ENCODE measurements around the gene CORO6. TPM values are rescaled to one million over a fixed set of nuclear protein-coding genes. Genes with fewer than 3 reads are reported as not detected.

Gene CORO6
- total and polyA plus RNA-seq, 10 of the 15 experiments (the other 5 are each of a cell fraction or from before 2014, with no cell fraction given): 0.26 to 5.0 (median 1.7) TPM; not detected in 1

DNA sequence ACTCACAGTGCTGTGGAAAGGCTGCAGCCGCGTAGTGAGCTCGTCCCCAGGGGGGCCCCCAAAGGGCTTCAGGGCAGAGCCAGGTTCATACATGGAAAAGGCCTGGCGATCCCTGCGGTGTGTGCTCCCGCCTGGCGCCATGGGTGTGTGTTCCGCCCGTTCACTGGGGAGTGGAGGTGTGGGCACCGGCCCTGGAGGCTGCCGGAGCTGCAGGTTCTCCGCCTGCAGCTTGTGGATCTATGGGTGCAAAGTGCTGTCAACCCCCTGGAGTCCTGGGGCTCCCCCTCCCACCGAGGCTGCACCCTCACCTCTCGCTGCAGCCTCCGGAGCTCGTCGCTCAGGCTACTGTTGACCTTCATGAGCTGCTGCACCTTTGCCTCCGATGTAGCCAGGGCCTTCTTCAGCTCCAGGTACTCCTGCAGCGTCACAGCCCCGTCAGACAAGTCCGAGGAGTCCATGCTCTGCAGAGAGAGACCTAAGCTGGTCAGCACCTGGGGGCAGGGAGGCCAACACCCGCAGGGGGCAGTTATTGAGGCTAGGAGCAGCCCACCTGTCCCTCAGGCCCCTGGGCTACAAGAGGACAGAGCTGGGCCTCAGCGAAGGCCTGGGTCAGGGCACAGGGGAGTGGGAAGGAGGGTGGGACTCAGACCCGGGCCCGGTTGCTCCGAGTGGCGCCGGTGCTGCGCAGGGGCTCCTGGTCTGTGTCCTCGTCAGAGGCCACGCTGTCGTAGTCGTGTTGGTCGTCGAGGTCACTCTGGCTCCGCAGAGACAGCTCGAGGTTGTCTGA lies 46.3 kb downstream of the CORO6 start:
- FAIRE-seq: no peak
- Histone ChIP-seq H3K9me3 (replicated peaks; ENCODE audit: control insufficient read depth, insufficient read depth, low read length) (no peaks in the 10 kb centered on the region), H3K4me3 (no peak overlapping the region), H3K4me2 (ENCODE audit: control insufficient read depth, insufficient read depth) (no peak overlapping the region), H3K79me2 (ENCODE audit: control insufficient read depth, insufficient read depth, low read length) (no peaks in the 10 kb centered on the region), H4K20me1 (ENCODE audit: control insufficient read depth, insufficient read depth) (no peaks in the 10 kb centered on the region), H3K9ac (ENCODE audit: control insufficient read depth, insufficient read depth, low read length) (no peak overlapping the region), H2AFZ (ENCODE audit: control insufficient read depth, low read depth, low read length) (no peak overlapping the region), H3K27me3 (replicated peaks in 1 of 2; ENCODE audit: control insufficient read depth in 2 of 2, insufficient read depth in 2 of 2, low read length in 1 of 2) (no peaks in the 10 kb centered on the region), H3K4me1 (ENCODE audit: control insufficient read depth, insufficient read depth, low read length) (0 out of 2 replicates have a peak, but pooled peaks cover 8% of the 10 kb centered on the region), H3K27ac (ENCODE audit: control insufficient read depth, insufficient read depth) (no peak overlapping the region), H3K36me3 (ENCODE audit: control insufficient read depth in 2 of 2, insufficient read depth in 2 of 2, low read length in 1 of 2) (peaks cover 8 to 19% of the 10 kb centered on the region in 2 experiments; a peak in 3 of 4 replicates)
- intact Hi-C loops (cut with micrococcal nuclease; ENCODE audit: unreplicated experiment): no loop called here
- ChIA-PET CTCF (interaction anchor here (0.8 to 2.4 kb wide), 3 partner anchors 9 to 16 kb away, joined by 3 to 15 read pairs (median 3); partner anchors contain the start of gene ANKRD13B), POLR2A (interaction anchor here (0.7 kb wide), 1 partner anchor 8 kb away, joined by 3 read pairs; no protein-coding TSS in a partner anchor), RAD21 (ENCODE audit: unreplicated experiment) (interaction anchor here (2.3 kb wide), 1 partner anchor 15 kb away, joined by 9 read pairs; no protein-coding TSS in a partner anchor), SMC1A (ENCODE audit: uncharacterized antibody, unreplicated experiment) (interaction anchor here (1.3 to 1.5 kb wide), 2 partner anchors 41 to 207 kb away, joined by 3 to 4 read pairs; no protein-coding TSS in a partner anchor)
- TF ChIP-seq ATF7 (IDR thresholded peaks at IDR 0.05; ENCODE audit: low read depth) (no peak), BCL11A (IDR thresholded peaks at IDR 0.05; ENCODE audit: low read depth, low read length) (no peak), BRCA1 (IDR thresholded peaks at IDR 0.05; ENCODE audit: low read depth, low read length) (no peak), CHD1 (IDR thresholded peaks at IDR 0.05; ENCODE audit: low read depth, low read length) (no peak), IKZF2 (IDR thresholded peaks at IDR 0.05) (no peak), MYB (IDR thresholded peaks at IDR 0.05; ENCODE audit: borderline replicate concordance, low read depth, low read length) (no peak), CHD4 (IDR thresholded peaks at IDR 0.05) (no peak)
- TF ChIP-seq, protein P1, sequence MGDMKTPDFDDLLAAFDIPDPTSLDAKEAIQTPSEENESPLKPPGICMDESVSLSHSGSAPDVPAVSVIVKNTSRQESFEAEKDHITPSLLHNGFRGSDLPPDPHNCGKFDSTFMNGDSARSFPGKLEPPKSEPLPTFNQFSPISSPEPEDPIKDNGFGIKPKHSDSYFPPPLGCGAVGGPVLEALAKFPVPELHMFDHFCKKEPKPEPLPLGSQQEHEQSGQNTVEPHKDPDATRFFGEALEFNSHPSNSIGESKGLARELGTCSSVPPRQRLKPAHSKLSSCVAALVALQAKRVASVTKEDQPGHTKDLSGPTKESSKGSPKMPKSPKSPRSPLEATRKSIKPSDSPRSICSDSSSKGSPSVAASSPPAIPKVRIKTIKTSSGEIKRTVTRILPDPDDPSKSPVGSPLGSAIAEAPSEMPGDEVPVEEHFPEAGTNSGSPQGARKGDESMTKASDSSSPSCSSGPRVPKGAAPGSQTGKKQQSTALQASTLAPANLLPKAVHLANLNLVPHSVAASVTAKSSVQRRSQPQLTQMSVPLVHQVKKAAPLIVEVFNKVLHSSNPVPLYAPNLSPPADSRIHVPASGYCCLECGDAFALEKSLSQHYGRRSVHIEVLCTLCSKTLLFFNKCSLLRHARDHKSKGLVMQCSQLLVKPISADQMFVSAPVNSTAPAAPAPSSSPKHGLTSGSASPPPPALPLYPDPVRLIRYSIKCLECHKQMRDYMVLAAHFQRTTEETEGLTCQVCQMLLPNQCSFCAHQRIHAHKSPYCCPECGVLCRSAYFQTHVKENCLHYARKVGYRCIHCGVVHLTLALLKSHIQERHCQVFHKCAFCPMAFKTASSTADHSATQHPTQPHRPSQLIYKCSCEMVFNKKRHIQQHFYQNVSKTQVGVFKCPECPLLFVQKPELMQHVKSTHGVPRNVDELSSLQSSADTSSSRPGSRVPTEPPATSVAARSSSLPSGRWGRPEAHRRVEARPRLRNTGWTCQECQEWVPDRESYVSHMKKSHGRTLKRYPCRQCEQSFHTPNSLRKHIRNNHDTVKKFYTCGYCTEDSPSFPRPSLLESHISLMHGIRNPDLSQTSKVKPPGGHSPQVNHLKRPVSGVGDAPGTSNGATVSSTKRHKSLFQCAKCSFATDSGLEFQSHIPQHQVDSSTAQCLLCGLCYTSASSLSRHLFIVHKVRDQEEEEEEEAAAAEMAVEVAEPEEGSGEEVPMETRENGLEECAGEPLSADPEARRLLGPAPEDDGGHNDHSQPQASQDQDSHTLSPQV (IDR thresholded peaks at IDR 0.05): no peak
- TF ChIP-seq, protein P2, sequence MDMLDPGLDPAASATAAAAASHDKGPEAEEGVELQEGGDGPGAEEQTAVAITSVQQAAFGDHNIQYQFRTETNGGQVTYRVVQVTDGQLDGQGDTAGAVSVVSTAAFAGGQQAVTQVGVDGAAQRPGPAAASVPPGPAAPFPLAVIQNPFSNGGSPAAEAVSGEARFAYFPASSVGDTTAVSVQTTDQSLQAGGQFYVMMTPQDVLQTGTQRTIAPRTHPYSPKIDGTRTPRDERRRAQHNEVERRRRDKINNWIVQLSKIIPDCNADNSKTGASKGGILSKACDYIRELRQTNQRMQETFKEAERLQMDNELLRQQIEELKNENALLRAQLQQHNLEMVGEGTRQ (IDR thresholded peaks at IDR 0.05; ENCODE audit: borderline replicate concordance, low read depth, low read length): no peak
- TF ChIP-seq, protein P3, sequence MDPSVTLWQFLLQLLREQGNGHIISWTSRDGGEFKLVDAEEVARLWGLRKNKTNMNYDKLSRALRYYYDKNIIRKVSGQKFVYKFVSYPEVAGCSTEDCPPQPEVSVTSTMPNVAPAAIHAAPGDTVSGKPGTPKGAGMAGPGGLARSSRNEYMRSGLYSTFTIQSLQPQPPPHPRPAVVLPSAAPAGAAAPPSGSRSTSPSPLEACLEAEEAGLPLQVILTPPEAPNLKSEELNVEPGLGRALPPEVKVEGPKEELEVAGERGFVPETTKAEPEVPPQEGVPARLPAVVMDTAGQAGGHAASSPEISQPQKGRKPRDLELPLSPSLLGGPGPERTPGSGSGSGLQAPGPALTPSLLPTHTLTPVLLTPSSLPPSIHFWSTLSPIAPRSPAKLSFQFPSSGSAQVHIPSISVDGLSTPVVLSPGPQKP (IDR thresholded peaks at IDR 0.05; ENCODE audit: low read depth, low read length): no peak
- TF ChIP-seq, protein P4, sequence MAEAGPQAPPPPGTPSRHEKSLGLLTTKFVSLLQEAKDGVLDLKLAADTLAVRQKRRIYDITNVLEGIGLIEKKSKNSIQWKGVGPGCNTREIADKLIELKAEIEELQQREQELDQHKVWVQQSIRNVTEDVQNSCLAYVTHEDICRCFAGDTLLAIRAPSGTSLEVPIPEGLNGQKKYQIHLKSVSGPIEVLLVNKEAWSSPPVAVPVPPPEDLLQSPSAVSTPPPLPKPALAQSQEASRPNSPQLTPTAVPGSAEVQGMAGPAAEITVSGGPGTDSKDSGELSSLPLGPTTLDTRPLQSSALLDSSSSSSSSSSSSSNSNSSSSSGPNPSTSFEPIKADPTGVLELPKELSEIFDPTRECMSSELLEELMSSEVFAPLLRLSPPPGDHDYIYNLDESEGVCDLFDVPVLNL (IDR thresholded peaks at IDR 0.05; ENCODE audit: low read depth, low read length): no peak
- in situ Hi-C loops (cut with MboI): no loop called here
- DNase-seq (ENCODE audit: low read depth, low spot score): no peak
- TSS peak; percentile 49 for BruUV-seq (replicated peaks)
- no peak for ATAC-seq
- WGBS (ENCODE audit: insufficient coverage, insufficient replicate concordance, low lambda C conversion rate, missing lambda C conversion rate): 95% methylated on average over 37 of the region's 37 CpGs
